Thymus (tissue), 11 donors: ENCODE data around the gene HPD. TPM values are rescaled to one million over a fixed set of nuclear protein-coding genes. Genes with fewer than 3 reads are reported as not detected.
A peak's percentile ranks its signal among the peaks of the same experiment; 100 is the strongest.
"Not testable (repeated sequence)": the region's sequence is repeated elsewhere in the genome, so short reads cannot be mapped to it uniquely, and the experiment has no call there.

Experiments used
- DNase-seq, 9 donors: peaks; one replicate each; pipeline ENCODE4 v3.0.0-alpha.2; 2013; ENCODE audit warnings: low spot score in 9 of 9, low read depth in 6 of 9, missing footprints in 1 of 9
- H3K27ac ChIP-seq, 2 donors: one replicate each; pipeline ENCODE4 v1.5.1; 2013; ENCODE audit warnings: control low read depth in 1 of 2, low read depth in 1 of 2, low read length in 1 of 2, mild to moderate bottlenecking in 1 of 2, moderate library complexity in 1 of 2
- H3K27me3 ChIP-seq, 2 donors: one replicate each; pipeline ENCODE4 v1.5.1; 2013; ENCODE audit warnings: low read length in 1 of 2; ENCODE audit not compliant: control insufficient read depth in 2 of 2, insufficient read depth in 1 of 2
- H3K36me3 ChIP-seq, 2 donors: one replicate each; pipeline ENCODE4 v1.5.1; 2013; ENCODE audit warnings: low read length in 1 of 2, mild to moderate bottlenecking in 1 of 2, moderate library complexity in 1 of 2; ENCODE audit not compliant: control insufficient read depth in 2 of 2, insufficient read depth in 2 of 2
- H3K4me1 ChIP-seq, 2 donors: one replicate each; pipeline ENCODE4 v1.5.1; 2013; ENCODE audit warnings: low read length in 2 of 2; ENCODE audit not compliant: control insufficient read depth in 2 of 2, insufficient read depth in 2 of 2
- H3K4me3 ChIP-seq, 2 donors: one replicate each; pipeline ENCODE4 v1.5.1; 2013; ENCODE audit warnings: low read length in 2 of 2, control low read depth in 1 of 2, mild to moderate bottlenecking in 1 of 2
- H3K9me3 ChIP-seq, 2 donors: one replicate each; pipeline ENCODE4 v1.5.1; 2013; ENCODE audit warnings: low read length in 1 of 2, mild to moderate bottlenecking in 1 of 2; ENCODE audit not compliant: control insufficient read depth in 2 of 2, insufficient read depth in 1 of 2
- WGBS: extraction: QIAGEN DNeasy Blood & Tissue Kit; methylation state at CpG from one replicate; pipeline ENCODE4 v1.1.7; 2013; 5-methylcytosine and 5-hydroxymethylcytosine counted together
- polyA plus RNA-seq: library from polyadenylated mRNA; stranded (reverse); fragments of 200-250 nt; gene quantifications from one replicate; pipeline ENCODE4 v1.2.3, GENCODE V29; 2013
- total RNA-seq: library from RNA; stranded (reverse); fragments of 120-200 nt; gene quantifications from one replicate; pipeline ENCODE4 v1.2.4, GENCODE V29; 2013
- donor health status: healthy.

Gene HPD
- total and polyA plus RNA-seq, 2 donors: 0.19 to 0.87 TPM

- not testable (repeated sequence) for DNase-seq, H3K9me3 ChIP-seq, H3K27me3 ChIP-seq, H3K36me3 ChIP-seq
- Histone ChIP-seq H3K27ac (peak overlapping the region in 1 of 2 donors; percentile 98), H3K4me1 (peaks cover 30 to 39% of the 10 kb centered on the region in 2 donors), H3K4me3 (peak overlapping the region; percentile 79 to 81)
- WGBS: 70% methylated on average over 6 of the region's 6 CpGs
Measured at GRCh38 chr12:121889661-121890060, 31.0 kb upstream of the HPD start.

DNA sequence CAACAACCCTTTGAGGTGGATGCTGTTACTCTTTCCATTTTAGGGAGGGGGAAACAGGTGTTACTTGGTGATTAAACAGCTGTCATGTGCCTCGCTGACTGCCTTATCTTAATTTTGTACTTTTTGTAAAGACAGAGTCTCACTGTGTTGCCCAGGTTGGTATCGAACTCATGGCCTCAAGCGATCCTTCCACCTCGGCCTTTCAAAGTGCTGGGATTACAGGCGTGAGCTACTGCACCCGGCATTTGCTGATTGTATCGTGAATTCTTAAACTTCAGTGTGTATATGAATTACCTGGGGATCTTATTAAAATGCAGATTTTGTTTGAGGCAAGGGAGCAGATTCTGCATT lies 30.6 kb upstream of the HPD start:
- no peak for DNase-seq
- Histone ChIP-seq H3K27me3 (peaks cover under 1% of the 10 kb centered on the region in 2 donors), H3K36me3 (peaks cover 0 to 6% of the 10 kb centered on the region in 2 donors), H3K4me3 (peak overlapping the region; percentile 79 to 81), H3K9me3 (no peaks in the 10 kb centered on the region), H3K4me1 (peaks cover 27 to 35% of the 10 kb centered on the region in 2 donors), H3K27ac (peak overlapping the region; percentile 97 to 98)
- 7% methylated on average over 7 of the region's 7 CpGs for WGBS

- H3K27ac ChIP-seq: peak within 1 kb of the TSS; percentile 97 to 98
- no peaks in the 10 kb centered on the region for H3K9me3 ChIP-seq
- peak within 1 kb of the TSS; percentile 79 to 81 for H3K4me3 ChIP-seq
- H3K4me1 ChIP-seq: peaks cover 23 to 30% of the 10 kb centered on the region in 2 donors
- peaks cover 2 to 4% of the 10 kb centered on the region in 2 donors for H3K27me3 ChIP-seq
- under 1% methylated on average over 67 of the region's 67 CpGs for WGBS
- DNase-seq: peak; percentile 89 to 98 (median 95)
- H3K36me3 ChIP-seq: peaks cover 0 to 6% of the 10 kb centered on the region in 2 donors
Measured at GRCh38 chr12:121888478-121889273, 30.0 kb upstream of the HPD start, which contains the start of gene PSMD9. Gene PSMD9, plus strand, starts transcription at chr12:121888790. Its CDS starts 67 bp downstream, at chr12:121888857.

- Histone ChIP-seq H3K4me1 (peaks cover 17 to 24% of the 10 kb centered on the region in 2 donors), H3K9me3 (no peaks in the 10 kb centered on the region), H3K27me3 (peaks cover 2 to 4% of the 10 kb centered on the region in 2 donors), H3K36me3 (peaks cover 0 to 6% of the 10 kb centered on the region in 2 donors), H3K4me3 (peak overlapping the region; percentile 79 to 81), H3K27ac (peak overlapping the region; percentile 37 to 98)
- DNase-seq: no peak
- WGBS: 65% methylated on average over 6 of the region's 6 CpGs
Measured at GRCh38 chr12:121888083-121888477, 29.4 kb upstream of the HPD start.

- H3K4me3 ChIP-seq: not testable (repeated sequence)
Measured at GRCh38 chr12:121885129-121885528, 26.5 kb upstream of the HPD start.

GRCh38 chr12:121883315-121883660 lies 24.6 kb upstream of the HPD start:
- H3K36me3 ChIP-seq: no peaks in the 10 kb centered on the region
- peaks cover 2 to 6% of the 10 kb centered on the region in 2 donors for H3K27me3 ChIP-seq
- no peak for DNase-seq
- H3K4me3 ChIP-seq: no peak overlapping the region
- WGBS: 93% methylated on average over 4 of the region's 4 CpGs
- no peak overlapping the region for H3K27ac ChIP-seq
- peaks cover 2 to 3% of the 10 kb centered on the region in 2 donors for H3K4me1 ChIP-seq
- H3K9me3 ChIP-seq: no peaks in the 10 kb centered on the region

More at GRCh38 chr12:121885129-121885528, 26.5 kb upstream of the HPD start:
- H3K4me1 ChIP-seq: peaks cover 13 to 16% of the 10 kb centered on the region in 2 donors
- H3K36me3 ChIP-seq, H3K27me3 ChIP-seq, DNase-seq, H3K9me3 ChIP-seq, H3K27ac ChIP-seq: not testable (repeated sequence)
- WGBS: 96% methylated on average over 11 of the region's 11 CpGs

- H3K27me3 ChIP-seq, H3K4me3 ChIP-seq, H3K9me3 ChIP-seq, DNase-seq, H3K4me1 ChIP-seq, H3K27ac ChIP-seq, H3K36me3 ChIP-seq: not testable (repeated sequence)
- WGBS: 97% methylated on average over 8 of the region's 8 CpGs
Measured at GRCh38 chr12:121876080-121876447, 17.4 kb upstream of the HPD start.

- WGBS: 97% methylated on average over 6 of the region's 6 CpGs
- DNase-seq: no peak
- Histone ChIP-seq H3K27ac (no peak overlapping the region), H3K4me3 (no peak overlapping the region), H3K9me3 (no peaks in the 10 kb centered on the region), H3K27me3 (no peaks in the 10 kb centered on the region), H3K4me1 (no peaks in the 10 kb centered on the region), H3K36me3 (no peaks in the 10 kb centered on the region)
Measured at GRCh38 chr12:121875582-121875981, 16.9 kb upstream of the HPD start.

- Histone ChIP-seq H3K36me3 (no peaks in the 10 kb centered on the region), H3K27me3 (no peaks in the 10 kb centered on the region), H3K4me1 (no peaks in the 10 kb centered on the region), H3K27ac (no peak overlapping the region), H3K9me3 (no peaks in the 10 kb centered on the region), H3K4me3 (no peak overlapping the region)
- WGBS: 93% methylated on average over 6 of the region's 6 CpGs
- DNase-seq: no peak
Measured at GRCh38 chr12:121874071-121874470, 15.4 kb upstream of the HPD start.
